C4-2B (cell line): Measurements from ENCODE around the gene ANAPC4.

Source experiments
- CTCF ChIP-seq: fragments of 450-650 bp; conservative IDR thresholded peaks from 2 replicates; pipeline ENCODE4 v1.5.1; 2017; ENCODE audit warnings: mild to moderate bottlenecking
- ZFX ChIP-seq: fragments of 450-650 bp; IDR thresholded peaks from 2 replicates; pipeline ENCODE4 v1.6.1; 2017

GRCh38 chr4:25399510-25399909 is 22.4 kb downstream of the ANAPC4 start:
- no peak for TF ChIP-seq CTCF
- TF ChIP-seq ZFX: no peak
